Heart left ventricle (tissue), 13 donors: ENCODE measurements around the gene ATP8A1.

ENCODE experiments used
- CTCF ChIP-seq, 12 donors: fragments of 200-600 bp; sonication (generic) in 4 of 12; IDR thresholded peaks; one replicate each; pipeline versions ENCODE4 v1.5.0 to v1.8.0; 2018 to 2022; ENCODE audit warnings: antibody characterized with exemption in 12 of 12, mild to moderate bottlenecking in 5 of 12
- POLR2A ChIP-seq, 2 donors: fragments of 450-650 bp; IDR thresholded peaks; one replicate each; pipeline ENCODE4 v1.6.1; 2017; ENCODE audit warnings: antibody characterized with exemption in 2 of 2, mild to moderate bottlenecking in 2 of 2, moderate library complexity in 2 of 2
- donor health status: ischemic (EF 13 %, LVEDD 7.1; RV severe dilation, severe dysfunction).
- donor health status: DM: no; HTN: yes; CAD: no.
- donor health status: DM: no; HTN: no; CAD: no.
- donor health status: ischemic (EF 25% LVEDD 6.9; RV normal size, moderate dysfunction).
- donor health status: ischemic (EF 25% LVEDD 5.7; RV mildly dilated, moderate dysfunction).
- donor health status: ischemic (EF 35%, LVEDD 5.7; RV mildly dilated, moderate dysfunction).
- donor health status: nonischemic (EF 11% LVEDD 7.7; RV severe dilation, severe dysfunction).
- donor health status: DM: yes; HTN: yes; CAD: no.
- donor health status: PGD.
- donor health status: ischemic (EF 29% LVEDD 5.4; RV normal size, mild dysfunction).
- donor health status: nonischemic (EF 23%, LVEDD 6.1; RV moderate dilation, normal function).

GRCh38 chr4:42488114-42488513, 168.8 kb downstream of the ATP8A1 start:
- TF ChIP-seq CTCF (IDR thresholded peaks at IDR 0.05) (no peak), POLR2A (IDR thresholded peaks at IDR 0.05) (no peak)
